Stimulated activated CD8-positive, alpha-beta memory T cell treated with anti-CD3 and anti-CD28 coated beads, Interleukin-15, amount 100 ng/mL, for 24 hours (primary cell): ENCODE measurements around the gene YLPM1.

Experiments used
- DNase-seq: peaks from one replicate; pipeline ENCODE4 v3.0.0-alpha.2; 2020; ENCODE audit warnings: low read depth

YLPM1 gene

GRCh38 chr14:74843653-74844052, 80.5 kb downstream of the YLPM1 start:
- no peak for DNase-seq

- no peak for DNase-seq
Observed at GRCh38 chr14:74846168-74846567, 83.1 kb downstream of the YLPM1 start.

GRCh38 chr14:74846968-74847665, 84.0 kb downstream of the YLPM1 start:
- no peak for DNase-seq

DNA sequence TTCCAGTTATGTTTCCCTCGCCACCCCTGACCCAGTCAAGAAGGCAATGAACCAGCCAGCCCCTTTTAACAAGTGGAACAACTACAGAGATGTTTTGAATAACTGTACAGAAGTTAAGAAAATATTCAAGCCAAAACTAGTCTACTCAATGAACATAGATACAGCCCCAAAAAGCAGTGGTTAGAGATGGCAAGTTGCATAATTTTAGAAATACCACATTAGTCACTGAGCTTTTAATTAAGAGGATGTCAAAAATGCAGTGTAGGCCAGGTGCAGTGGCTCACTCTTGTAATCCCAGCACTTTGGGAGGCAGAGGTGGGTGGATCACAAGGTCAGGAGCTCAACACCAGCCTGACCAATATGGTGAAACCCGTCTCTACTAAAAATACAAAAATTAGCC, 85.7 kb downstream of the YLPM1 start:
- DNase-seq = no peak

GRCh38 chr14:74852922-74853530, 89.9 kb downstream of the YLPM1 start:
- no peak for DNase-seq

- no peak for DNase-seq
Observed at GRCh38 chr14:74853581-74853980, 90.5 kb downstream of the YLPM1 start.

GRCh38 chr14:74855021-74855420, 91.9 kb downstream of the YLPM1 start:
- DNase-seq = no peak

DNA sequence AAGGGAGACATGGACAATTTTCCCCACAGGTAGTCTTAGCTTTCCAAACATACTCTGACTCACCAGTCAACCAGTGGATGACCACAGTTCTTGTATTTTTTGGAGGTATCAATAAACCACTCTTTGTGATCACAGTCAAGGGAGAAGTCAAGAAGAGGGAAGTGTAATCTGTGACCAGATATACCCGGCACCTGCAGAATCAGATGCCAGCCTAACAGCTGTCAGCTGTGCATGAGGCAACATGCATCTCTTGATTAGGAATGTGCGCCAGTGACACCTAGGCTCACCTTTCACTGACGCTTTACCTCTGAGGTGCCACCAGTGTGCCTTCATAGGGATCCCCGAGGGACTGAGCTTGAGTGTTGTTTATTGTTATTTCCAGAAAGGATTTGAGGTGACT, 92.8 kb downstream of the YLPM1 start:
- no peak for DNase-seq

DNA sequence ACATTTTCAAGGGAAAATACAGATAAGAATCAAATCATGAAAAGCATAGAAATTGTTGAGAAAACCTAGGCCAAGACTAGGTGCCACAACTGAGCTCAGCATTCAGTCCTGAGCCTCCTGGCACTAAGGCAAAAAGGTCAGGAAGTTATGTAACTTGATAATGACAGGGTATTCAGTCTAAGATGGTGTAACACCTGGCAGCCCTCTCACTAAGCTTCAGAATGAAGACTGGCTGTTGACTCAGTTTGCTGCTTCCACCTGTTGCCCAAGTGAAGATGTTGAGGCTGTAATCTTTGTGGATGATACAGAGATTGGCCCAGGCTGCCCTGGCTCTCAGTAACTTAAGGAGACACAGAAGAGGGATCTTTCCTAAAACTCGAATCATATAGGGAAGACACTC, 93.2 kb downstream of the YLPM1 start:
- DNase-seq = no peak

- no peak for DNase-seq
Observed at GRCh38 chr14:74858022-74858421, 94.9 kb downstream of the YLPM1 start.

DNA sequence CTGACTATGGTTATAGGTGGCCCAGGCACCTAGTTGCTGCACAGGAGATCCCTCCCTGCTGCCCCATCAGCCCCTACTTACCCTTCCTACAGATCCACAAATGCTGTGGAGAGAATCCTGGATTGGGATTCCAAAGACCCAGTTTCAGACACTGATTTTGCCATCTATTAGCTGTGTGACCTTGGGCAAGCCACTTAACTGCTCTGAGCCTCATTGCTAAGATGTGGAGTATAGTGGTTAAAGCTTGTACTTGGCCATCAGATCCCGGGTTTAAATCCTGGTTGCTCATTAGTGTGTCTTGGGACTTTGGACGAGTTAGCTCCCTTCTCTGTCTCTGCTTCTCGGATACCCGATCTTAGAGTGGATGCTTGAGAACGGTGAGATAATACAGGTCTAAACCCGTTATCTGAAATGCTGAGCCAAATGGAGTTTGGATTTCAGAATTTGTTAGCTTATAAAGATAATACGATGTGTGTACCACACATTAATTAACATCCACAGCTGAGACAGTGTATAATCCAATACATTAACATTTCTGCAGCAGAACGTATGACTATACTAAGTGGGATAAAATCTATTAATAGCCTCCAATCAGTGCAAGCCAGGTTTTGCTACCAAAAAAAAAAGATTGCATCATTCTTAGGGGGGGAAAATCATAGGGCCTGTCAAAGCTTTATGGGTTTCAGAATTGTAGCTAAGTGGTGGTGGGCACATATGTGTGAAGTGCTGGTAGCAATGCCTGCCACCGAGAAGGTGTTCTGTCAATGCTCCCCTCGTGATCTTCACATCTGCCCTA, 96.8 kb downstream of the YLPM1 start:
- no peak for DNase-seq

GRCh38 chr14:74860899-74861733, 98.0 kb downstream of the YLPM1 start:
- peak; percentile 93 for DNase-seq

GRCh38 chr14:74861734-74862090, 98.6 kb downstream of the YLPM1 start:
- no peak for DNase-seq

DNA sequence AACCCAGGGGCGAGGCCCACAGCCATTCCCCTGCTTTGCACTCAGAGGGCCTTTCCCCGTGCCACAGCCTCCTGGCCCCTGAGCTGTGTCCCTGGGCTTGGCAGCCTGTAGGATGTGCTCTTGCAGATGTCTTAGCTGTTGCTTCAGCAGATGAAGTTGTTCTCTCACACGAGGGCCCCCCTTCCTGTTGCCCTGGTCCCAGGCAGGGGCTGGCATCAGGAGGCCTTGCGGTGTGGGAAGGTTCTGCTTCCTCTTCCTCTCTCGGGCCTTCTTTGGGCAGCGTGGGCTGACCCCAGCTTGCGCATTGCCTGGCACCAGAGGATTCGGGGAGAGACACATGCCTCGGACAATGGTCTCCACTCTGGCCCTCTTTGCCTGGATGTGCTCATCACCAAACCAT, 100.2 kb downstream of the YLPM1 start:
- DNase-seq = no peak

GRCh38 chr14:74864198-74864597, 101.1 kb downstream of the YLPM1 start:
- DNase-seq = no peak

GRCh38 chr14:74865156-74865555, 102.0 kb downstream of the YLPM1 start:
- DNase-seq = no peak

GRCh38 chr14:74866708-74867389, 103.7 kb downstream of the YLPM1 start:
- DNase-seq = no peak

GRCh38 chr14:74867673-74868072, 104.6 kb downstream of the YLPM1 start:
- peak; percentile 35 for DNase-seq

- no peak for DNase-seq
Observed at GRCh38 chr14:74868739-74869138, 105.6 kb downstream of the YLPM1 start.

- no peak for DNase-seq
Observed at GRCh38 chr14:74871819-74872218, 108.7 kb downstream of the YLPM1 start.

DNA sequence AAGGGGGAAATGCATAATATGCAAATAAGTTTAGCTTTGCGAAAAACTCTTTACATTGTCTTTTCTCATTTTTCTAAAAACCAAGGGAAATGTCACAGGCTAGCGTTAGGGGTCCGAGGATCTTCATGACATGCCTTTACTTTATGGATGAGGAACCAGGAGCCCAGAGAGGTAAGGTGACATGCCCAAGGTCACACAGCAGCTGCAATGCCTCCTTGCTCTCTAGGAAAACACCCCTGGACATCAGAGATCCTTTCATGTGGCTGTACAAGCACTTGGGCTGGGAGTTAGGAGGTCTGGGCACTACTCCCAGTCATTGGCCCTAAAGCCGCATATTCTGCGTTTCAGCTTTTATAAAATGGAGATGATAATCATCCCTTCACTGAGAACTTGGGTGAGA, 112.1 kb downstream of the YLPM1 start:
- DNase-seq = no peak
